Body of pancreas (tissue), 4 donors: Measurements from ENCODE around the gene ZWILCH. TPM values are rescaled to one million over a fixed set of nuclear protein-coding genes. Genes with fewer than 3 reads are reported as not detected.

Experiments used
- ATAC-seq: fragments of 150-250 bp; one replicate; pipeline ENCODE4 v1.9.1; 2016
- DNase-seq, 4 donors: peaks; one replicate each; pipeline ENCODE4 v3.0.0-alpha.2; 2019
- H3K27ac ChIP-seq, 4 donors: fragments of 200-600 bp; sonication (generic); 1 replicate in 3 of 4; 2 replicates in 1 of 4; pipeline versions ENCODE4 v1.5.1 to v1.6.1; 2016 to 2019; ENCODE audit warnings: mild to moderate bottlenecking in 1 of 4, mixed read lengths in 1 of 4, moderate library complexity in 1 of 4
- H3K27me3 ChIP-seq, 2 donors: fragments of 200-600 bp; sonication (generic); one replicate each; pipeline ENCODE4 v1.6.0; 2016; ENCODE audit warnings: mild to moderate bottlenecking in 1 of 2
- H3K36me3 ChIP-seq, 2 donors: fragments of 200-600 bp; sonication (generic); replicated peaks in 1 of 2; 2 replicates each; pipeline ENCODE4 v1.5.1; 2016; ENCODE audit warnings: low read depth in 2 of 2; ENCODE audit not compliant: insufficient read depth in 1 of 2
- H3K4me1 ChIP-seq: fragments of 200-600 bp; sonication (generic); one replicate; pipeline ENCODE4 v1.6.0; 2016
- H3K4me3 ChIP-seq, 2 donors: fragments of 200-600 bp; sonication (generic); 1 replicate in 1 of 2; 2 replicates in 1 of 2; pipeline ENCODE4 v1.5.1; 2016 to 2019
- H3K9me3 ChIP-seq, 3 donors: fragments of 200-600 bp; sonication (generic); 1 replicate in 2 of 3; 2 replicates in 1 of 3; pipeline ENCODE4 v1.5.1; 2016
- POLR2A ChIP-seq, 3 donors: fragments of 450-650 bp; IDR thresholded peaks; one replicate each; pipeline ENCODE4 v1.6.1; 2016; ENCODE audit warnings: antibody characterized with exemption in 3 of 3, mild to moderate bottlenecking in 2 of 3
- WGBS, 2 donors: methylation state at CpG; one replicate each; pipeline ENCODE4 v1.1.5; 2017; 5-methylcytosine and 5-hydroxymethylcytosine counted together
- intact Hi-C: fragments of 100-400 bp; cut with DNase I; formaldehyde crosslinking; loops from one replicate; pipeline ENCODE4 v1.15.1; 2023
- total RNA-seq, 2 donors: library from RNA; depleted of rRNA; stranded (reverse); fragments of >200 nt; gene quantifications; one replicate each; pipeline ENCODE4 v1.1.0, GENCODE V29; 2016
- TF ChIP-seq, protein P1 (sequence below), 7 experiments: fragments of 450-650 bp in 4 of 7; fragments of 200-600 bp in 3 of 7; sonication (generic) in 3 of 7; IDR thresholded peaks; one replicate each; pipeline ENCODE4 v1.5.1; 2016 to 2019; ENCODE audit warnings: antibody characterized with exemption in 7 of 7

The ZWILCH gene
- total RNA-seq, 2 donors from 2014 or later, result 0.99 to 1.8 TPM

DNA sequence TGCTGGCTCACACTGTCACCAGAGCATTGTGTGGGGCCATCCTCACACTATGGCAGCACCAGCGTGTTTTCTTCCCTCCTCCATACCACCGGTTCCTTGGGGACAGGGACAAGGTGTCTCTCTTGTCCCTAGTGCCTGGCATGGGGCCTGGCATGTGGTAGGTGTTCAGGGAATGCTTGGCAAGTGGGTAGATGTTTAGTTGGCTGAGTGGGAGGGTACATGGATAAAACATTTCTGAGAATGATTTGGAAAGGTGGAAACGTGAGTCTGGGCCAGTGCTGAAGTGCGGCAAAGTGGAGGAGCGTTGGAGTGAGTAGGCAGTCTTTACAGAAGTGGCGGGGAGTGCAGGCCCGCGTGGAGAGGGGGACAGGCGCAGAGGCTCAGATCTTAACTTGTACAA, 22.6 kb upstream of the ZWILCH start:
- Histone ChIP-seq H3K4me1 (peaks cover 16% of the 10 kb centered on the region), H3K4me3 (no peak overlapping the region), H3K36me3 (no peaks in the 10 kb centered on the region), H3K27ac (peak overlapping the region; percentile 51 to 80 (median 70)), H3K9me3 (no peaks in the 10 kb centered on the region), H3K27me3 (no peaks in the 10 kb centered on the region)
- TF ChIP-seq, protein P1, sequence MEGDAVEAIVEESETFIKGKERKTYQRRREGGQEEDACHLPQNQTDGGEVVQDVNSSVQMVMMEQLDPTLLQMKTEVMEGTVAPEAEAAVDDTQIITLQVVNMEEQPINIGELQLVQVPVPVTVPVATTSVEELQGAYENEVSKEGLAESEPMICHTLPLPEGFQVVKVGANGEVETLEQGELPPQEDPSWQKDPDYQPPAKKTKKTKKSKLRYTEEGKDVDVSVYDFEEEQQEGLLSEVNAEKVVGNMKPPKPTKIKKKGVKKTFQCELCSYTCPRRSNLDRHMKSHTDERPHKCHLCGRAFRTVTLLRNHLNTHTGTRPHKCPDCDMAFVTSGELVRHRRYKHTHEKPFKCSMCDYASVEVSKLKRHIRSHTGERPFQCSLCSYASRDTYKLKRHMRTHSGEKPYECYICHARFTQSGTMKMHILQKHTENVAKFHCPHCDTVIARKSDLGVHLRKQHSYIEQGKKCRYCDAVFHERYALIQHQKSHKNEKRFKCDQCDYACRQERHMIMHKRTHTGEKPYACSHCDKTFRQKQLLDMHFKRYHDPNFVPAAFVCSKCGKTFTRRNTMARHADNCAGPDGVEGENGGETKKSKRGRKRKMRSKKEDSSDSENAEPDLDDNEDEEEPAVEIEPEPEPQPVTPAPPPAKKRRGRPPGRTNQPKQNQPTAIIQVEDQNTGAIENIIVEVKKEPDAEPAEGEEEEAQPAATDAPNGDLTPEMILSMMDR (IDR thresholded peaks at IDR 0.05), result no peak
- TF ChIP-seq POLR2A (IDR thresholded peaks at IDR 0.05), result no peak
- DNase-seq (no peak), ATAC-seq (peak; percentile 5)
- WGBS, 2 donors, result 73 to 83% methylated on average over 9 of the region's 9 CpGs
- intact Hi-C loops, result no loop called here

DNA sequence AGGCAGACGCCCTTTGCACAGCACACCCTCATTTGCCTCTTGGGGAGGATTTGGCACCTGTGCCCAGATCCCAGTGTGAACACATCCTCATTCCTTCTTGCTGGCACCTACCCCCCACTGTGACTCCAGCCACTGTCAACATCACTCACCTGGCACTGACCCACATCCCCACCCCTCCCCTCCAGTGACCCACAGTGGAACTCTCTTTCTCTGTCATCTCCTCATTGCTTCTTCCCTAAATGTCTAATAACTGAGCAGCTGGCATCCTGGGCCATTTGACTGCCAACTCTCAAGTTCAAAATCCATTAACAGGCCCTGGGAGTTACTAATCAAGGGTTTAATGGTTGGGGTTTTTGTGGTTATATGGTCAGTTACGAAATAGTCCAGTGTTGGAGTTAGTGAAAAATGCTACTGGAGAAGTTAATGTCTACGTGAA, 22.0 kb upstream of the ZWILCH start:
- intact Hi-C loops, result no loop called here
- TF ChIP-seq, protein P1 (IDR thresholded peaks at IDR 0.05), result no peak
- Histone ChIP-seq H3K27me3 (no peaks in the 10 kb centered on the region), H3K9me3 (no peaks in the 10 kb centered on the region), H3K36me3 (no peaks in the 10 kb centered on the region), H3K27ac (peak overlapping the region; percentile 51 to 80 (median 70)), H3K4me1 (peaks cover 16% of the 10 kb centered on the region), H3K4me3 (no peak overlapping the region)
- WGBS, 2 donors, result 45 to 58% methylated on average over 3 of the region's 3 CpGs
- peak; percentile 70 to 87 (median 82) for DNase-seq
- ATAC-seq, result peak; percentile 93

DNA sequence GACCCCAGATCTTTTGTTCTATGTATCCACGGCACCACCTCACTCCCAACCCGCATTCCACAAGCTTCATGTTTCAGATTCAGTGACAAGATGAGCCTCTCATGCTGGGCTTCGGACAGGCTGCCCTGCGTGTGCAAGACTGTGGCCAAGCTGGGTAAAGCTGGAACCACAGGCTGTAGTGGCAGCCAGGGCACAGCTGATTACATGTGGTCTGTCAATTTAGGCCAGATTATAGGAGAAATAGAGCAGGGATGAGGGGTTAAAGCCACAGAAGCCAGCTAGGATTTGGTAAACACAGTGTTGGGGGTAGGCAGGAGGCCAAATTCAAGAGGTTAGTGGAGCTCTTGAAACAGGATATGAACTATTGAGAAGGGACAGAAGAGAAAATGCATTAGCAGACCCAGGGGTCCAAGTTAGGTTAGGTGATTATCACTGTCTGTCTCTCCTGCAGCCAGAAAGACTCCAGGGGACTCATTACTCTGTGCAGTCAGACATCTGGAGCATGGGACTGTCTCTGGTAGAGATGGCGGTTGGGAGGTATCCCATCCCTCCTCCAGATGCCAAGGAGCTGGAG, 20.5 kb upstream of the ZWILCH start:
- DNase-seq (no peak), ATAC-seq (no peak)
- no peaks in the 10 kb centered on the region for H3K9me3 ChIP-seq
- no peak for TF ChIP-seq POLR2A (IDR thresholded peaks at IDR 0.05)
- TF ChIP-seq, protein P1 (IDR thresholded peaks at IDR 0.05), result no peak
- peak overlapping the region in 3 of 4 donors; percentile 15 to 80 (median 79) for H3K27ac ChIP-seq
- no peaks in the 10 kb centered on the region for H3K27me3 ChIP-seq
- 65 to 86% methylated on average over 2 to 5 of the region's 5 CpGs for WGBS, 2 donors
- intact Hi-C loops, result no loop called here
- no peaks in the 10 kb centered on the region for H3K36me3 ChIP-seq
- peaks cover 26% of the 10 kb centered on the region for H3K4me1 ChIP-seq
- H3K4me3 ChIP-seq, result no peak overlapping the region

DNA sequence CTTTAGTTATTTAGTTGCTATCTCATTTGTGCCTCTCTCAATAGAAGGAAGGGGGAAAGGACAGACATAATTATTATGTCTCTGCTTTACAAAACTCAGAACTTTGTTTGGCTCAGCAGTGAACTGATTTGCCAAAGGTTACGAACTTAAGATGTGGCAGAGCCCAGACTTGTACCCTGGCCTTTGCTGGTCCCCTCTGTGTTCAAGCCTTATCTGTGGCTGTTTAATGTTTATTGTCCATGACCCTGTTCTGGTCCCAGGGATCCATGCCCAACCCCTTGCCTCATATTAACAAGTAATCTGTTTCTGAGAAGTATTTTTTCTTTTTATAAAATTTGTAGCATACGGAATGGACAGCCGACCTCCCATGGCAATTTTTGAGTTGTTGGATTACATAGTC, 18.2 kb upstream of the ZWILCH start:
- TF ChIP-seq, protein P1 (IDR thresholded peaks at IDR 0.05), result no peak
- no peak for TF ChIP-seq POLR2A (IDR thresholded peaks at IDR 0.05)
- peaks cover 0 to 3% of the 10 kb centered on the region in 2 donors for H3K36me3 ChIP-seq
- intact Hi-C loops, result no loop called here
- peaks cover 26% of the 10 kb centered on the region for H3K4me1 ChIP-seq
- DNase-seq, result no peak
- no peaks in the 10 kb centered on the region for H3K9me3 ChIP-seq
- ATAC-seq, result no peak
- WGBS, 2 donors, result 75 to 81% methylated on average over 3 of the region's 3 CpGs
- no peak overlapping the region for H3K4me3 ChIP-seq
- no peaks in the 10 kb centered on the region for H3K27me3 ChIP-seq
- no peak overlapping the region for H3K27ac ChIP-seq

DNA sequence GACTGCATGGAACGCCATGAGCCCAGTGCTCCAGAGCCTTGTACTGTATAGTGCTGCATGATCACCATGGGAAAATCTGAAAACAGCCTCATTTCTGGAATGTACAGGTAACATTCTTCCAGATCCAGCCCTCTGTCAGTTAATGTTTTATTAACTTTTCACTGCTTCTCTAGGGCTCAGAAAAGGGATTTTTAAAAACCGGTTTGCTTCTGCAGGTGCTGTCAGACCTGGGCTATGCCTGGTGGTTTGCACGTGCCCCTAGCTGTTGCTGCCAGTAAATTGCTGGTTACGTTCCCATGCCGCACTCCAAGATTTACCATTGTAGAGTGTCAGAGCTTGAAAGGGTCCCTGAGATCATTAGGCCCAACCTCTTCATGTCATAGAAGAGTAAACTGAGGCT, 16.6 kb upstream of the ZWILCH start:
- H3K9me3 ChIP-seq, result no peaks in the 10 kb centered on the region
- H3K27ac ChIP-seq, result peak overlapping the region in 3 of 4 donors; percentile 57 to 64 (median 60)
- DNase-seq, result peak in 3 of 4 donors; percentile 30 to 37 (median 34)
- TF ChIP-seq, protein P1 (IDR thresholded peaks at IDR 0.05), result no peak
- no peak for TF ChIP-seq POLR2A (IDR thresholded peaks at IDR 0.05)
- intact Hi-C loops, result no loop called here
- peaks cover 0 to 6% of the 10 kb centered on the region in 2 donors for H3K36me3 ChIP-seq
- no peak overlapping the region for H3K4me3 ChIP-seq
- 73 to 75% methylated on average over 5 of the region's 5 CpGs for WGBS, 2 donors
- peaks cover 19% of the 10 kb centered on the region for H3K4me1 ChIP-seq
- ATAC-seq, result peak; percentile 53
- no peaks in the 10 kb centered on the region for H3K27me3 ChIP-seq
